ENCODE measurements around the gene TM9SF2. TPM values are rescaled to one million over a fixed set of nuclear protein-coding genes. Genes with fewer than 3 reads are reported as not detected.

The TM9SF2 gene
- total RNA-seq, 1 donor from 2014 or later, result 118 TPM

GRCh38 chr13:99472122-99472440, 29.2 kb upstream of the TM9SF2 start:
- no peak for TF ChIP-seq EZH2 (IDR thresholded peaks at IDR 0.05; ENCODE audit: insufficient read depth, low read length)
- TF ChIP-seq CTCF (IDR thresholded peaks at IDR 0.05; ENCODE audit: insufficient read depth, low read depth, low read length), result no peak
- Histone ChIP-seq H3K4me2 (ENCODE audit: low read length) (no peak overlapping the region), H3K4me1 (ENCODE audit: insufficient read depth, low read length) (peaks cover 3% of the 10 kb centered on the region), H3K4me3 (ENCODE audit: insufficient read depth, low read depth, low read length) (no peak overlapping the region), H3K27ac (ENCODE audit: low read depth, low read length) (no peak overlapping the region), H2AFZ (ENCODE audit: low read depth, low read length) (no peak overlapping the region), H3K9me3 (ENCODE audit: insufficient read depth, low read depth, low read length) (no peaks in the 10 kb centered on the region), H3K27me3 (ENCODE audit: insufficient read depth, low read length) (no peaks in the 10 kb centered on the region), H3K36me3 (ENCODE audit: insufficient read depth, low read length) (no peaks in the 10 kb centered on the region), H3K79me2 (ENCODE audit: insufficient read depth, low read length) (no peaks in the 10 kb centered on the region), H3K9ac (ENCODE audit: low read length) (no peak overlapping the region), H4K20me1 (ENCODE audit: insufficient read depth, low read length) (no peaks in the 10 kb centered on the region)
- Mint-ChIP-seq H3K4me3 (ENCODE audit: unreplicated experiment) (no peak overlapping the region), H3K36me3 (ENCODE audit: low read depth, unreplicated experiment) (no peaks in the 10 kb centered on the region), H3K27ac (ENCODE audit: unreplicated experiment) (no peak overlapping the region), H3K27me3 (ENCODE audit: low read depth, unreplicated experiment) (peaks cover 12% of the 10 kb centered on the region), H3K9me3 (ENCODE audit: unreplicated experiment) (peaks cover 4% of the 10 kb centered on the region), H3K4me1 (ENCODE audit: low read depth, unreplicated experiment) (peaks cover 3% of the 10 kb centered on the region)
- FAIRE-seq, result no peak
- DNase-seq (ENCODE audit: low read depth), result no peak

GRCh38 chr13:99473515-99473914, 27.8 kb upstream of the TM9SF2 start:
- Histone ChIP-seq H4K20me1 (ENCODE audit: insufficient read depth, low read length) (no peaks in the 10 kb centered on the region), H3K4me2 (ENCODE audit: low read length) (no peak overlapping the region), H3K4me3 (ENCODE audit: insufficient read depth, low read depth, low read length) (no peak overlapping the region), H3K79me2 (ENCODE audit: insufficient read depth, low read length) (no peaks in the 10 kb centered on the region), H3K9ac (ENCODE audit: low read length) (no peak overlapping the region), H3K27ac (ENCODE audit: low read depth, low read length) (no peak overlapping the region), H3K27me3 (ENCODE audit: insufficient read depth, low read length) (no peaks in the 10 kb centered on the region), H2AFZ (ENCODE audit: low read depth, low read length) (no peak overlapping the region), H3K36me3 (ENCODE audit: insufficient read depth, low read length) (no peaks in the 10 kb centered on the region), H3K9me3 (ENCODE audit: insufficient read depth, low read depth, low read length) (no peaks in the 10 kb centered on the region), H3K4me1 (ENCODE audit: insufficient read depth, low read length) (no peaks in the 10 kb centered on the region)
- no peak overlapping the region for H3K4me3 Mint-ChIP-seq (ENCODE audit: unreplicated experiment)
- no peak overlapping the region for H3K27ac Mint-ChIP-seq (ENCODE audit: unreplicated experiment)
- no peaks in the 10 kb centered on the region for H3K36me3 Mint-ChIP-seq (ENCODE audit: low read depth, unreplicated experiment)
- no peaks in the 10 kb centered on the region for H3K4me1 Mint-ChIP-seq (ENCODE audit: low read depth, unreplicated experiment)
- peaks cover 12% of the 10 kb centered on the region for H3K27me3 Mint-ChIP-seq (ENCODE audit: low read depth, unreplicated experiment)
- FAIRE-seq (no peak), DNase-seq (ENCODE audit: low read depth) (no peak)
- TF ChIP-seq EZH2 (IDR thresholded peaks at IDR 0.05; ENCODE audit: insufficient read depth, low read length), result no peak
- TF ChIP-seq CTCF (IDR thresholded peaks at IDR 0.05; ENCODE audit: insufficient read depth, low read depth, low read length), result no peak
- H3K9me3 Mint-ChIP-seq (ENCODE audit: unreplicated experiment), result peaks cover 4% of the 10 kb centered on the region

- H3K4me3 Mint-ChIP-seq (ENCODE audit: unreplicated experiment), result no peak overlapping the region
- no peaks in the 10 kb centered on the region for H3K4me1 Mint-ChIP-seq (ENCODE audit: low read depth, unreplicated experiment)
- Histone ChIP-seq H3K79me2 (ENCODE audit: insufficient read depth, low read length) (no peaks in the 10 kb centered on the region), H4K20me1 (ENCODE audit: insufficient read depth, low read length) (no peaks in the 10 kb centered on the region), H3K27ac (ENCODE audit: low read depth, low read length) (no peak overlapping the region), H3K4me2 (ENCODE audit: low read length) (no peak overlapping the region), H3K9ac (ENCODE audit: low read length) (no peak overlapping the region), H3K4me3 (ENCODE audit: insufficient read depth, low read depth, low read length) (no peak overlapping the region), H2AFZ (ENCODE audit: low read depth, low read length) (no peak overlapping the region), H3K4me1 (ENCODE audit: insufficient read depth, low read length) (no peaks in the 10 kb centered on the region), H3K27me3 (ENCODE audit: insufficient read depth, low read length) (no peaks in the 10 kb centered on the region), H3K36me3 (ENCODE audit: insufficient read depth, low read length) (no peaks in the 10 kb centered on the region), H3K9me3 (ENCODE audit: insufficient read depth, low read depth, low read length) (no peaks in the 10 kb centered on the region)
- no peak for DNase-seq (ENCODE audit: low read depth)
- H3K36me3 Mint-ChIP-seq (ENCODE audit: low read depth, unreplicated experiment), result no peaks in the 10 kb centered on the region
- peaks cover 3% of the 10 kb centered on the region for H3K9me3 Mint-ChIP-seq (ENCODE audit: unreplicated experiment)
- TF ChIP-seq EZH2 (IDR thresholded peaks at IDR 0.05; ENCODE audit: insufficient read depth, low read length), result no peak
- TF ChIP-seq CTCF (IDR thresholded peaks at IDR 0.05; ENCODE audit: insufficient read depth, low read depth, low read length), result no peak
- H3K27ac Mint-ChIP-seq (ENCODE audit: unreplicated experiment), result no peak overlapping the region
- peaks cover 9% of the 10 kb centered on the region for H3K27me3 Mint-ChIP-seq (ENCODE audit: low read depth, unreplicated experiment)
- no peak for FAIRE-seq
Measured at GRCh38 chr13:99476648-99477047, 24.6 kb upstream of the TM9SF2 start.

All from astrocyte (in vitro differentiated cells and primary cell).